Uterus (tissue), 2 donors: ENCODE data around the gene HSH2D.

ENCODE experiments used
- CTCF ChIP-seq, 4 experiments: fragments of 200-600 bp in 2 of 4; fragments of 450-650 bp in 2 of 4; sonication (generic) in 2 of 4; IDR thresholded peaks; one replicate each; pipeline ENCODE4 v1.5.1; 2016 to 2019; ENCODE audit warnings: antibody characterized with exemption in 4 of 4, mild to moderate bottlenecking in 2 of 4, moderate library complexity in 1 of 4
- POLR2A ChIP-seq, 2 donors: fragments of 450-650 bp; IDR thresholded peaks; one replicate each; pipeline ENCODE4 v1.6.1; 2016; ENCODE audit warnings: antibody characterized with exemption in 2 of 2, mild to moderate bottlenecking in 1 of 2, moderate library complexity in 1 of 2

GRCh38 chr19:16197188-16197621, 53.7 kb downstream of the HSH2D start:
- TF ChIP-seq CTCF (IDR thresholded peaks at IDR 0.05) (no peak), POLR2A (IDR thresholded peaks at IDR 0.05) (no peak)
